OCI-LY7 (cell line): ENCODE data around the gene PARVB. TPM values are rescaled to one million over a fixed set of nuclear protein-coding genes. Genes with fewer than 3 reads are reported as not detected.

ENCODE experiments used
- Bru-seq: library from RNA; stranded (reverse); fragments of 400-500 nt; gene quantifications from one replicate; lab custom pipeline; 2021; lab: Mats Ljungman, UMichigan
- BruChase-seq, 2 experiments: library from RNA; stranded (reverse); fragments of 400-500 nt; gene quantifications; one replicate each; lab custom pipeline; 2021; lab: Mats Ljungman, UMichigan
- BruUV-seq: library from RNA; stranded (reverse); fragments of 400-500 nt; replicated peaks from 2 replicates; lab custom pipeline; 2021; lab: Mats Ljungman, UMichigan
- CTCF ChIA-PET: fragments of 300-600 bp; sonication (Branson Sonifier 250); formaldehyde crosslinking; loops from one replicate; lab custom pipeline; 2022; ENCODE audit warnings: antibody characterized with exemption; ENCODE audit not compliant: unreplicated experiment; lab: Charles Lee
- POLR2A ChIA-PET: fragments of 300-600 bp; sonication (Branson Sonifier 250); formaldehyde crosslinking; loops from one replicate; lab custom pipeline; 2022; ENCODE audit warnings: antibody characterized with exemption; lab: Charles Lee
- DNase-seq: peaks from one replicate; pipeline ENCODE4 v3.0.0-alpha.2; 2015; ENCODE audit warnings: low spot score
- H2AFZ ChIP-seq: fragments of 200-600 bp; sonication (generic), shearing (Covaris generic); 2 replicates; pipeline ENCODE4 v1.6.1; 2014; ENCODE audit warnings: mild to moderate bottlenecking, antibody characterized with exemption, low read length, moderate library complexity
- H3K27ac ChIP-seq: fragments of 200-600 bp; sonication (generic); 2 replicates; pipeline ENCODE4 v1.5.1; 2014; ENCODE audit warnings: mixed run types, low read depth, mild to moderate bottlenecking, moderate library complexity, low read length, inconsistent platforms; ENCODE audit not compliant: poor library complexity, severe bottlenecking
- H3K36me3 ChIP-seq: fragments of 200-600 bp; sonication (generic); 2 replicates; pipeline ENCODE4 v1.6.1; 2014; ENCODE audit warnings: mild to moderate bottlenecking, antibody characterized with exemption, low read length, moderate library complexity, mixed read lengths; ENCODE audit not compliant: insufficient read depth
- H3K4me1 ChIP-seq: fragments of 200-600 bp; sonication (generic); 2 replicates; pipeline ENCODE4 v1.5.1; 2014; ENCODE audit warnings: mild to moderate bottlenecking, low read length; ENCODE audit not compliant: insufficient read depth, poor library complexity, severe bottlenecking
- H3K4me2 ChIP-seq: fragments of 200-600 bp; sonication (generic); 2 replicates; pipeline ENCODE4 v1.6.1; 2014; ENCODE audit warnings: mild to moderate bottlenecking, low read length
- H3K4me3 ChIP-seq: fragments of 200-600 bp; sonication (generic); 2 replicates; pipeline ENCODE4 v1.5.1; 2014; ENCODE audit warnings: mild to moderate bottlenecking, low read depth, low read length; ENCODE audit not compliant: poor library complexity, severe bottlenecking
- H3K79me2 ChIP-seq: fragments of 200-600 bp; sonication (generic); 2 replicates; pipeline ENCODE4 v1.6.1; 2016; ENCODE audit warnings: low read depth, mild to moderate bottlenecking, low read length, moderate library complexity, mixed read lengths; ENCODE audit not compliant: insufficient read depth
- H3K9me2 ChIP-seq: fragments of 200-600 bp; sonication (generic); 2 replicates; pipeline ENCODE4 v1.6.1; 2016; ENCODE audit warnings: mild to moderate bottlenecking, low read length, mixed read lengths; ENCODE audit not compliant: insufficient read depth
- H3K9me3 ChIP-seq: fragments of 200-600 bp; sonication (generic); 2 replicates; pipeline ENCODE4 v1.6.1; 2014; ENCODE audit warnings: mild to moderate bottlenecking, mixed run types, low read length, mixed read lengths
- H4K20me1 ChIP-seq: fragments of 200-600 bp; sonication (generic); 2 replicates; pipeline ENCODE4 v1.6.1; 2014; ENCODE audit warnings: mild to moderate bottlenecking, antibody characterized with exemption, low read length, moderate library complexity, mixed read lengths; ENCODE audit not compliant: insufficient read depth
- EZH2phosphoT487 ChIP-seq: fragments of 200-600 bp; sonication (generic); IDR thresholded peaks from 2 replicates; pipeline ENCODE4 v1.6.1; 2018; ENCODE audit warnings: low read depth, borderline replicate concordance, mild to moderate bottlenecking, mixed run types, antibody characterized with exemption, low read length, moderate library complexity, mixed read lengths
- intact Hi-C: fragments of 100-400 bp; cut with micrococcal nuclease; formaldehyde crosslinking; loops from one replicate; pipeline ENCODE4 v1.10.0; 2022; ENCODE audit not compliant: unreplicated experiment
- long read RNA-seq: library from polyadenylated mRNA; stranded (forward); transcript quantifications from one replicate; pipeline ENCODE4 v2.0.0, GENCODE V29; 2022
- total RNA-seq, 2 experiments: library from RNA; depleted of rRNA in 1 of 2; stranded (reverse); fragments of >200 nt in 1 of 2; shearing (Covaris generic) in 1 of 2; gene quantifications; 2 replicates each; pipeline ENCODE4 v1.2.3, GENCODE V29; 2014 to 2022
- TF ChIP-seq, protein P1 (sequence below): fragments of 200-600 bp; sonication (generic); conservative IDR thresholded peaks from 2 replicates; pipeline ENCODE4 v1.5.1; 2014; ENCODE audit warnings: mild to moderate bottlenecking, antibody characterized with exemption, low read length, moderate library complexity, mixed read lengths

PARVB gene, protein sequence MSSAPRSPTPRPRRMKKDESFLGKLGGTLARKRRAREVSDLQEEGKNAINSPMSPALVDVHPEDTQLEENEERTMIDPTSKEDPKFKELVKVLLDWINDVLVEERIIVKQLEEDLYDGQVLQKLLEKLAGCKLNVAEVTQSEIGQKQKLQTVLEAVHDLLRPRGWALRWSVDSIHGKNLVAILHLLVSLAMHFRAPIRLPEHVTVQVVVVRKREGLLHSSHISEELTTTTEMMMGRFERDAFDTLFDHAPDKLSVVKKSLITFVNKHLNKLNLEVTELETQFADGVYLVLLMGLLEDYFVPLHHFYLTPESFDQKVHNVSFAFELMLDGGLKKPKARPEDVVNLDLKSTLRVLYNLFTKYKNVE
- 0.05 TPM in 1 of 2 replicates, not detected in the other for total RNA-seq (2014; rRNA removed; shearing (Covaris generic))
- total RNA-seq (2022): 0.34 and 0.42 TPM in 2 replicates
- Bru-seq, nascent RNA: percentile 32 among the genes with signal in this experiment
- percentile 26 among the genes with signal in this experiment for BruChase-seq, experiment 1, labeled RNA remaining after a 6-hour chase
- percentile 29 among the genes with signal in this experiment for BruChase-seq, experiment 2, labeled RNA remaining after a 2-hour chase
- long read RNA-seq: 0 reads

- H4K20me1 ChIP-seq: no peaks in the 10 kb centered on the region
- intact Hi-C loops: no loop called here
- peaks cover 25% of the 10 kb centered on the region for H3K4me1 ChIP-seq
- no peaks in the 10 kb centered on the region for H3K36me3 ChIP-seq
- BruUV-seq: no TSS peak
- no peak within 1 kb of the TSS for H2AFZ ChIP-seq
- ChIA-PET POLR2A (no interaction called here), CTCF (no interaction called here)
- H3K9me2 ChIP-seq: no peaks in the 10 kb centered on the region
- no peaks in the 10 kb centered on the region for H3K9me3 ChIP-seq
- no peak for DNase-seq
- TF ChIP-seq, protein P1, sequence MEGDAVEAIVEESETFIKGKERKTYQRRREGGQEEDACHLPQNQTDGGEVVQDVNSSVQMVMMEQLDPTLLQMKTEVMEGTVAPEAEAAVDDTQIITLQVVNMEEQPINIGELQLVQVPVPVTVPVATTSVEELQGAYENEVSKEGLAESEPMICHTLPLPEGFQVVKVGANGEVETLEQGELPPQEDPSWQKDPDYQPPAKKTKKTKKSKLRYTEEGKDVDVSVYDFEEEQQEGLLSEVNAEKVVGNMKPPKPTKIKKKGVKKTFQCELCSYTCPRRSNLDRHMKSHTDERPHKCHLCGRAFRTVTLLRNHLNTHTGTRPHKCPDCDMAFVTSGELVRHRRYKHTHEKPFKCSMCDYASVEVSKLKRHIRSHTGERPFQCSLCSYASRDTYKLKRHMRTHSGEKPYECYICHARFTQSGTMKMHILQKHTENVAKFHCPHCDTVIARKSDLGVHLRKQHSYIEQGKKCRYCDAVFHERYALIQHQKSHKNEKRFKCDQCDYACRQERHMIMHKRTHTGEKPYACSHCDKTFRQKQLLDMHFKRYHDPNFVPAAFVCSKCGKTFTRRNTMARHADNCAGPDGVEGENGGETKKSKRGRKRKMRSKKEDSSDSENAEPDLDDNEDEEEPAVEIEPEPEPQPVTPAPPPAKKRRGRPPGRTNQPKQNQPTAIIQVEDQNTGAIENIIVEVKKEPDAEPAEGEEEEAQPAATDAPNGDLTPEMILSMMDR: no peak
- TF ChIP-seq EZH2phosphoT487: no peak
- peak within 1 kb of the TSS; percentile 76; the same call in 1 of the 2 replicates for H3K4me2 ChIP-seq
- no peak within 1 kb of the TSS for H3K27ac ChIP-seq
- H3K4me3 ChIP-seq: no peak within 1 kb of the TSS
- H3K79me2 ChIP-seq: no peaks in the 10 kb centered on the region
Observed at GRCh38 chr22:44024288-44024921, at the start of gene PARVB. Gene PARVB (plus strand): TSS chr22:44024302. CDS start chr22:44024340, 38 bp downstream.

GRCh38 chr22:43975041-43975440 lies 49.1 kb upstream of the PARVB start:
- Histone ChIP-seq H3K9me2 (no peaks in the 10 kb centered on the region), H3K4me2 (no peak overlapping the region), H3K27ac (no peak overlapping the region), H3K4me1 (no peaks in the 10 kb centered on the region), H3K36me3 (peaks cover 88% of the 10 kb centered on the region), H2AFZ (no peak overlapping the region), H3K4me3 (no peak overlapping the region), H3K9me3 (no peaks in the 10 kb centered on the region), H3K79me2 (no peaks in the 10 kb centered on the region), H4K20me1 (no peaks in the 10 kb centered on the region)
- ChIA-PET CTCF (no interaction called here), POLR2A (no interaction called here)
- intact Hi-C loops: no loop called here
- BruUV-seq: no TSS peak
- no peak for TF ChIP-seq EZH2phosphoT487
- TF ChIP-seq, protein P1: no peak
- DNase-seq: no peak
